GM12878 (cell line): Measurements from ENCODE around the gene DNAJC9. TPM values are rescaled to one million over a fixed set of nuclear protein-coding genes. Genes with fewer than 3 reads are reported as not detected.

Source experiments
- ATAC-seq: fragments of 200-7000 bp; cut with Tn5 transposase; 3 replicates; pipeline ENCODE4 v1.9.1; 2020; ENCODE audit warnings: mild to moderate bottlenecking, moderate library complexity
- BruUV-seq: library from RNA; stranded (reverse); fragments of 400-500 nt; replicated peaks from 2 replicates; lab custom pipeline; 2021; lab: Mats Ljungman, UMichigan
- CTCF ChIA-PET: fragments of 300-600 bp; sonication (Branson Sonifier 250); formaldehyde crosslinking; extraction: SDS; loops from one replicate; lab custom pipeline; 2021; ENCODE audit warnings: inconsistent platforms; lab: Yijun Ruan, JAX
- POLR2A ChIA-PET: fragments of 350-600 bp; formaldehyde crosslinking; extraction: SDS; loops from one replicate; lab custom pipeline; 2021; ENCODE audit warnings: inconsistent platforms; lab: Charles Lee
- RAD21 ChIA-PET: fragments of 300-600 bp; sonication (Branson Sonifier 250); formaldehyde crosslinking; loops from one replicate; lab custom pipeline; 2023; ENCODE audit warnings: antibody characterized with exemption; ENCODE audit not compliant: unreplicated experiment; lab: Charles Lee
- SMC1A ChIA-PET: fragments of 300-600 bp; sonication (Branson Sonifier 250); formaldehyde crosslinking; loops from one replicate; lab custom pipeline; 2023; ENCODE audit not compliant: unreplicated experiment, uncharacterized antibody; lab: Charles Lee
- DNase-seq: peaks from one replicate; pipeline ENCODE4 v3.0.0-alpha.2; 2011; ENCODE audit warnings: low read depth, low spot score
- FAIRE-seq: peaks from 3 replicates; lab custom pipeline; 2011; peaks lifted over from hg19 to GRCh38; lab: Jason Lieb, UNC
- H2AFZ ChIP-seq: 2 replicates; pipeline ENCODE4 v1.6.0; 2011; ENCODE audit warnings: low read depth, low read length, control low read depth; ENCODE audit not compliant: control insufficient read depth
- H3K27ac ChIP-seq: 2 replicates; pipeline ENCODE4 v1.5.1; 2011; ENCODE audit warnings: control low read depth; ENCODE audit not compliant: control insufficient read depth, insufficient read depth
- H3K27me3 ChIP-seq, 2 experiments: replicated peaks in 1 of 2; 2 replicates each; pipeline versions ENCODE4 v1.6.0 to v1.6.1; 2011; ENCODE audit warnings: low read length in 1 of 2; ENCODE audit not compliant: control insufficient read depth in 2 of 2, insufficient read depth in 2 of 2
- H3K36me3 ChIP-seq, 2 experiments: 2 replicates each; pipeline ENCODE4 v1.5.1; 2011; ENCODE audit warnings: low read length in 1 of 2; ENCODE audit not compliant: control insufficient read depth in 2 of 2, insufficient read depth in 2 of 2
- H3K4me1 ChIP-seq: 2 replicates; pipeline ENCODE4 v1.6.1; 2011; ENCODE audit warnings: mild to moderate bottlenecking, low read length, moderate library complexity, mixed read lengths; ENCODE audit not compliant: control insufficient read depth, insufficient read depth
- H3K4me2 ChIP-seq: 2 replicates; pipeline ENCODE4 v1.6.0; 2011; ENCODE audit warnings: control low read depth; ENCODE audit not compliant: control insufficient read depth, insufficient read depth
- H3K4me3 ChIP-seq: fragments of 200-600 bp; sonication (generic); 2 replicates; pipeline ENCODE4 v1.5.1; 2016
- H3K79me2 ChIP-seq: 2 replicates; pipeline ENCODE4 v1.6.0; 2011; ENCODE audit warnings: low read length; ENCODE audit not compliant: control insufficient read depth, insufficient read depth
- H3K9ac ChIP-seq: 2 replicates; pipeline ENCODE4 v1.8.0; 2011; ENCODE audit warnings: low read length, control low read depth, mixed read lengths; ENCODE audit not compliant: control insufficient read depth, insufficient read depth
- H3K9me3 ChIP-seq: replicated peaks from 3 replicates; pipeline ENCODE4 v1.5.1; 2011; ENCODE audit warnings: mild to moderate bottlenecking, low read length; ENCODE audit not compliant: control insufficient read depth, insufficient read depth
- H4K20me1 ChIP-seq: 2 replicates; pipeline ENCODE4 v1.6.0; 2011; ENCODE audit not compliant: control insufficient read depth, insufficient read depth
- CEBPB ChIP-seq, 2 experiments: fragments of 150-350 bp in 1 of 2; IDR thresholded peaks; 2 replicates each; pipeline ENCODE4 v1.6.1; 2012 to 2014; ENCODE audit warnings: low read depth in 2 of 2, low read length in 2 of 2, borderline replicate concordance in 1 of 2, inconsistent platforms in 1 of 2
- GABPA ChIP-seq: IDR thresholded peaks from 2 replicates; pipeline ENCODE4 v1.6.1; 2014; ENCODE audit warnings: antibody characterized with exemption, low read depth, mild to moderate bottlenecking, inconsistent platforms
- JUND ChIP-seq: IDR thresholded peaks from 2 replicates; pipeline ENCODE4 v1.6.1; 2012; ENCODE audit warnings: low read depth, mild to moderate bottlenecking, low read length, improper control_type of control experiment, moderate library complexity
- MAX ChIP-seq: IDR thresholded peaks from 2 replicates; pipeline ENCODE4 v1.6.1; 2012; ENCODE audit warnings: low read depth, low read length, improper control_type of control experiment
- MYB ChIP-seq: fragments of 150-350 bp; IDR thresholded peaks from 2 replicates; pipeline ENCODE4 v1.6.1; 2014; ENCODE audit warnings: mild to moderate bottlenecking, low read depth, low read length, borderline replicate concordance
- PML ChIP-seq: IDR thresholded peaks from 2 replicates; pipeline ENCODE4 v1.6.1; 2012; ENCODE audit warnings: low read length, inconsistent platforms
- SP1 ChIP-seq: IDR thresholded peaks from one replicate; pipeline ENCODE4 v1.6.1; 2011; ENCODE audit warnings: low read depth, low read length
- ZNF384 ChIP-seq: IDR thresholded peaks from 2 replicates; pipeline ENCODE4 v1.6.1; 2012; ENCODE audit warnings: low read depth, mild to moderate bottlenecking, low read length, improper control_type of control experiment, borderline replicate concordance
- ZSCAN29 ChIP-seq: fragments of 450-650 bp; IDR thresholded peaks from 2 replicates; pipeline ENCODE4 v1.6.1; 2017; ENCODE audit warnings: mild to moderate bottlenecking, moderate library complexity
- in situ Hi-C: fragments of 300-500 bp; cut with MboI; formaldehyde crosslinking; loops from 9 replicates; pipeline ENCODE4 v1.14.3; 2018; ENCODE audit warnings: mixed read lengths
- intact Hi-C: fragments of 100-400 bp; cut with micrococcal nuclease; formaldehyde crosslinking; loops from one replicate; pipeline ENCODE4 v1.14.2; 2022; ENCODE audit not compliant: unreplicated experiment
- polyA plus RNA-seq, 11 experiments: library from polyadenylated mRNA; depleted of rRNA in 4 of 11; unstranded in 6 of 11; stranded (reverse) in 5 of 11; fragments of >200 nt; fragmentation: Nextera tagmentation in 4 of 11; fragmentation: Illumina TruSeq in 1 of 11; extraction: Ambion mirVana in 4 of 11; extraction: Trizol in 1 of 11; gene quantifications; 1 replicate in 1 of 11; 2 replicates in 10 of 11; pipeline versions ENCODE4 v1.2.1 to v1.2.3, GENCODE V29; 2011 to 2016; ENCODE audit warnings: inconsistent platforms in 2 of 11, missing spikeins in 2 of 11, low read depth in 1 of 11
- total RNA-seq, 4 experiments: library from RNA; depleted of rRNA in 3 of 4; stranded (reverse); fragments of >200 nt in 3 of 4; fragmentation: Illumina TruSeq in 1 of 4; extraction: Trizol in 1 of 4; gene quantifications; 2 replicates each; pipeline versions ENCODE4 v1.2.1 to v1.2.3, GENCODE V29; 2013 to 2021

DNAJC9 gene
- total and polyA plus RNA-seq, 10 of the 15 experiments (the other 5 are each of a cell fraction or from before 2014, with no cell fraction given): 15.0 to 72.9 (median 41.8) TPM

- TF ChIP-seq MAX (no peak), CEBPB (IDR thresholded peaks at IDR 0.05; ENCODE audit: borderline replicate concordance in 1 of 2, low read depth in 2 of 2, low read length in 2 of 2) (no peak), GABPA (no peak), ZSCAN29 (no peak)
- TF ChIP-seq, all 136 proteins: peak for 0
These were observed 20.4 kb downstream of the DNAJC9 start (continued) for GRCh38 chr10:73226663-73227062.

GRCh38 chr10:73225518-73225917 is 21.5 kb downstream of the DNAJC9 start:
- Histone ChIP-seq H4K20me1 (no peaks in the 10 kb centered on the region), H3K4me3 (no peak overlapping the region), H3K9ac (no peak overlapping the region), H3K4me2 (no peak overlapping the region), H2AFZ (no peak overlapping the region), H3K9me3 (no peaks in the 10 kb centered on the region), H3K27me3 (no peaks in the 10 kb centered on the region), H3K36me3 (no peaks in the 10 kb centered on the region; a peak in 1 of 4 replicates), H3K4me1 (no peaks in the 10 kb centered on the region), H3K79me2 (no peaks in the 10 kb centered on the region), H3K27ac (no peak overlapping the region)
- intact Hi-C loops (no loop called here), in situ Hi-C loops (no loop called here)
- ChIA-PET POLR2A (interaction anchor here (0.5 to 0.7 kb wide), 2 partner anchors 88 to 918 kb away, joined by 4 to 5 read pairs; no protein-coding TSS in a partner anchor), CTCF (interaction anchor here (1.3 to 2.0 kb wide), 2 partner anchors 8 to 76 kb away, joined by 4 to 8 read pairs; no protein-coding TSS in a partner anchor), SMC1A (no interaction called here), RAD21 (no interaction called here)
- TF ChIP-seq JUND (no peak), MYB (no peak), SP1 (no peak), ZNF384 (no peak), PML (no peak)
- no TSS peak for BruUV-seq
- no peak for ATAC-seq
- no peak for FAIRE-seq
- no peak for DNase-seq
